Measurements from ENCODE around the gene MUC3A. TPM values are rescaled to one million over a fixed set of nuclear protein-coding genes. Genes with fewer than 3 reads are reported as not detected.

The MUC3A gene
- total and polyA plus RNA-seq, 2 of the 4 experiments (the other 2 are of a cell fraction): 0.05 TPM; not detected in 1

DNA sequence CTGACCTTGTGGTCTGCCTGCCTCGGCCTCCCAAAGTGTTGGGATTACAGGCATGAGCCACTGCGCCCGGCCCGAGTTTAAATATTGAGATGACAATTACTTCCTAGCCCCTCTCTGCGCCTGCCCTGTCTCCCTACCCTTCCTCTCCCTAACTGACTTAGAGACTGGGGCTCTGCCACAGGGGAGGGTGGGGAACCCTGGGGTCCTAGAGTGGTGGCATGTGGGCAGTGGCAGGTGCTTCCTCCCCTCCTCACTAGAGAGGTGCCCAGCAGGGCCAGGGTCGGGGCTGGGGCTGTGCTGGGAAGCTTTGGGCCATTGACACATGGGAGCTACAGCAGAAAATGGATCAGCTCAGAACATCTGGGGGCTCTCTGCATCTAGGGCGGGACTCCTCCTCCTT lies 46.7 kb upstream of the MUC3A start:
- Histone ChIP-seq H3K23ac (ENCODE audit: low read depth, low read length) (no peak overlapping the region), H2BK5ac (ENCODE audit: low read depth, low read length, poor library complexity, severe bottlenecking) (no peak overlapping the region), H2BK15ac (ENCODE audit: low read depth, low read length) (no peak overlapping the region), H3K9me1 (ENCODE audit: insufficient read depth, low read length) (no peaks in the 10 kb centered on the region), H3K4me3 (ENCODE audit: insufficient read depth, low read depth, low read length) (no peak overlapping the region), H2AFZ (replicated peaks; ENCODE audit: low read length, poor library complexity) (no peak overlapping the region), H3K14ac (replicated peaks; ENCODE audit: low read depth, low read length) (no peak overlapping the region), H3K9me3 (ENCODE audit: control insufficient read depth, insufficient read depth, low read length) (peaks cover 3% of the 10 kb centered on the region; the same call in 1 of the 2 replicates), H2BK20ac (ENCODE audit: low read depth, low read length) (no peak overlapping the region), H2BK120ac (ENCODE audit: low read depth, low read length) (no peak overlapping the region), H3K9ac (ENCODE audit: low read depth, low read length) (no peak overlapping the region), H3K27ac (ENCODE audit: insufficient read depth, low read length) (no peak overlapping the region), H3K4me2 (ENCODE audit: low read depth, low read length) (no peak overlapping the region), H3K56ac (ENCODE audit: extremely low read depth, insufficient read depth, low read length) (no peak overlapping the region), H2AK5ac (ENCODE audit: low read depth, low read length) (no peak overlapping the region), H4K91ac (ENCODE audit: insufficient read depth, low read depth, low read length) (no peak overlapping the region), H2AK9ac (replicated peaks; ENCODE audit: low read depth, low read length, poor library complexity) (no peak overlapping the region), H4K20me1 (ENCODE audit: insufficient read depth, low read length) (no peaks in the 10 kb centered on the region), H3K4me1 (ENCODE audit: control insufficient read depth, insufficient read depth, low read length) (no peaks in the 10 kb centered on the region), H3K79me1 (ENCODE audit: low read depth in 1 of 2, low read length in 2 of 2) (no peaks in the 10 kb centered on the region), H4K5ac (ENCODE audit: low read depth, low read length) (no peak overlapping the region), H3K27me3 (ENCODE audit: control insufficient read depth, insufficient read depth, low read length) (peaks cover 20% of the 10 kb centered on the region), H3K4ac (ENCODE audit: low read depth, low read length) (no peak overlapping the region), H3K18ac (ENCODE audit: low read depth, low read length) (no peak overlapping the region), H4K8ac (ENCODE audit: low read depth in 2 of 2, low read length in 2 of 2) (no peak overlapping the region), H3K36me3 (ENCODE audit: control insufficient read depth, insufficient read depth, low read length) (no peaks in the 10 kb centered on the region)
- no CpG with 5 or more reads among the region's 7 CpGs for WGBS, 2 experiments (ENCODE audit: extremely low coverage in 2 of 2, insufficient read length in 1 of 2)
- ATAC-seq (ENCODE audit: low read depth): no peak
- intact Hi-C loops (cut with micrococcal nuclease): no loop called here
- ChIA-PET CTCF (no interaction called here), POLR2A (ENCODE audit: unreplicated experiment) (no interaction called here)
- DNase-seq: no peak
- dilution Hi-C loops (cut with HindIII; ENCODE audit: low sequenced_read_pairs, unreplicated experiment): no loop called here
- TF ChIP-seq CEBPB (IDR thresholded peaks at IDR 0.05; ENCODE audit: low read depth, low read length): no peak
- BruUV-seq (replicated peaks): no TSS peak
- in situ Hi-C loops (cut with MboI; ENCODE audit: low sequenced_read_pairs): no loop called here
